Tibial nerve (tissue), 4 donors: ENCODE results near the gene FNDC1.

Source experiments
- EP300 ChIP-seq, 2 donors: sonication (generic); formaldehyde crosslinking; IDR thresholded peaks; one replicate each; pipeline ENCODE4 v1.6.1; 2017; ENCODE audit warnings: antibody characterized with exemption in 2 of 2, mild to moderate bottlenecking in 1 of 2
- POLR2A ChIP-seq, 2 donors: fragments of 450-650 bp; IDR thresholded peaks; one replicate each; pipeline ENCODE4 v1.6.1; 2017; ENCODE audit warnings: antibody characterized with exemption in 2 of 2, mild to moderate bottlenecking in 2 of 2, moderate library complexity in 2 of 2
- TF ChIP-seq, protein P1 (sequence below), 5 experiments: fragments of 200-600 bp in 3 of 5; fragments of 450-650 bp in 2 of 5; sonication (generic) in 3 of 5; IDR thresholded peaks; one replicate each; pipeline ENCODE4 v1.5.1; 2016 to 2019; ENCODE audit warnings: antibody characterized with exemption in 5 of 5, mild to moderate bottlenecking in 3 of 5, moderate library complexity in 2 of 5

DNA sequence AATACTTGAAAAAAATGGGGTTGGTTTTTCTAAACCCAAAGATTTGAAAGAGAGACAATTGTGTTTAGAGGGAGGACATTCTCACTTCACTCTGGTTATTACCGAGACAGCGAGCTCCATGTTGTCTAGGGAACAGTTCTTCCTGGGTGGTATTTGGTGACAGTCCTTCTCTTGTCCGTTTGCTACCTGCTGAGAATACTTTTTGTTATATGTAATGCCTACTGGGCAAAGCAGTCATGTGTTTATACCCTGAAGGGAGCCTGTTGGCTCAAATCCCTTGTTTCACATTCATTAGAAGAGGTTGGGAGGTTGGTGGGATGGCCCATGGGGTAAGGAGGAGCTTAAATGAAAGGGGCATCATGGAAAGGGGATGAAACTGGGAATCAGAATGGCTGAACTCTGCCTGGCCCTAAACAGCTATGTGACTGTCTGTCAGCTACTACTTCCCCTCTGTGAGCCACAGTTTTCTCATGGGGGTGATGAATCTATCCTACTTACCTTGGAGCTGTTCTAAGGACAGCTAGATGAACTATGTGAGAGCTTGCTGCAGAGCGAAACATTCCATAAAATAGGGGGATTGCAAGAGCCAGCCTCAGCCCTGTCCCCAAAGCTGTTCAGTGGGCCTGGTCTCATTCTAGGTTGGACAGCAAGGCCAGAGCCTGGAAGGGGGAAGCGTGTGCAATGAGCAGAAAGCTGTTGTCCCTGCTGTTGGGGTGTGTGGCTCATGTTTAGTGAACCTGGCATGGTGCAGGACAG lies 43.5 kb downstream of the FNDC1 start:
- TF ChIP-seq, protein P1, sequence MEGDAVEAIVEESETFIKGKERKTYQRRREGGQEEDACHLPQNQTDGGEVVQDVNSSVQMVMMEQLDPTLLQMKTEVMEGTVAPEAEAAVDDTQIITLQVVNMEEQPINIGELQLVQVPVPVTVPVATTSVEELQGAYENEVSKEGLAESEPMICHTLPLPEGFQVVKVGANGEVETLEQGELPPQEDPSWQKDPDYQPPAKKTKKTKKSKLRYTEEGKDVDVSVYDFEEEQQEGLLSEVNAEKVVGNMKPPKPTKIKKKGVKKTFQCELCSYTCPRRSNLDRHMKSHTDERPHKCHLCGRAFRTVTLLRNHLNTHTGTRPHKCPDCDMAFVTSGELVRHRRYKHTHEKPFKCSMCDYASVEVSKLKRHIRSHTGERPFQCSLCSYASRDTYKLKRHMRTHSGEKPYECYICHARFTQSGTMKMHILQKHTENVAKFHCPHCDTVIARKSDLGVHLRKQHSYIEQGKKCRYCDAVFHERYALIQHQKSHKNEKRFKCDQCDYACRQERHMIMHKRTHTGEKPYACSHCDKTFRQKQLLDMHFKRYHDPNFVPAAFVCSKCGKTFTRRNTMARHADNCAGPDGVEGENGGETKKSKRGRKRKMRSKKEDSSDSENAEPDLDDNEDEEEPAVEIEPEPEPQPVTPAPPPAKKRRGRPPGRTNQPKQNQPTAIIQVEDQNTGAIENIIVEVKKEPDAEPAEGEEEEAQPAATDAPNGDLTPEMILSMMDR (IDR thresholded peaks at IDR 0.05), result no peak
- TF ChIP-seq POLR2A (IDR thresholded peaks at IDR 0.05) (no peak), EP300 (IDR thresholded peaks at IDR 0.05) (no peak)
